ENCODE measurements around the gene TBC1D22B. TPM values are rescaled to one million over a fixed set of nuclear protein-coding genes. Genes with fewer than 3 reads are reported as not detected.

The TBC1D22B gene
- total and polyA plus RNA-seq, 2 experiments from 2014 or later: 9.1 to 19.9 TPM

- H3K9me3 Mint-ChIP-seq: no peaks in the 10 kb centered on the region
- no peaks in the 10 kb centered on the region for H3K4me1 Mint-ChIP-seq
- no peaks in the 10 kb centered on the region for H3K36me3 Mint-ChIP-seq (ENCODE audit: low read depth)
- Histone ChIP-seq H3K36me3 (ENCODE audit: insufficient read depth) (no peaks in the 10 kb centered on the region), H3K4me1 (ENCODE audit: insufficient read depth) (no peaks in the 10 kb centered on the region), H2AFZ (no peak overlapping the region), H3K27me3 (ENCODE audit: insufficient read depth) (no peaks in the 10 kb centered on the region), H3K27ac (ENCODE audit: low read depth) (no peak overlapping the region), H3K4me3 (no peak overlapping the region), H3K4me2 (no peak overlapping the region), H3K9me2 (ENCODE audit: insufficient read depth) (0 out of 2 replicates have a peak, but pooled peaks cover 3% of the 10 kb centered on the region), H3K79me2 (replicated peaks; ENCODE audit: insufficient read depth) (no peaks in the 10 kb centered on the region), H3F3A (replicated peaks; ENCODE audit: low read depth) (no peaks in the 10 kb centered on the region), H4K20me1 (replicated peaks; ENCODE audit: insufficient read depth) (no peaks in the 10 kb centered on the region)
- DNase-seq (ENCODE audit: low spot score) (no peak), ATAC-seq (no peak)
- peaks cover 3% of the 10 kb centered on the region for H3K27me3 Mint-ChIP-seq (ENCODE audit: insufficient read depth, low read depth, poor library complexity)
- TF ChIP-seq ZNF331 (CRISPR knock-in tag; IDR thresholded peaks at IDR 0.05; ENCODE audit: low read depth): no peak
- no peak overlapping the region for H3K4me3 Mint-ChIP-seq
- no peak overlapping the region for H3K27ac Mint-ChIP-seq
Observed at GRCh38 chr6:37339741-37340638, 82.4 kb downstream of the TBC1D22B start.

- ATAC-seq (no peak), DNase-seq (ENCODE audit: low spot score) (no peak)
- H3K79me2 ChIP-seq (replicated peaks; ENCODE audit: insufficient read depth): no peaks in the 10 kb centered on the region
- Mint-ChIP-seq H3K36me3 (ENCODE audit: low read depth) (no peaks in the 10 kb centered on the region), H3K9me3 (no peaks in the 10 kb centered on the region), H3K4me1 (no peaks in the 10 kb centered on the region), H3K27ac (no peak overlapping the region), H3K4me3 (no peak overlapping the region), H3K27me3 (ENCODE audit: insufficient read depth, low read depth, poor library complexity) (peaks cover 3% of the 10 kb centered on the region)
- H2AFZ ChIP-seq: no peak overlapping the region
- H4K20me1 ChIP-seq (replicated peaks; ENCODE audit: insufficient read depth): no peaks in the 10 kb centered on the region
- no peaks in the 10 kb centered on the region for H3K4me1 ChIP-seq (ENCODE audit: insufficient read depth)
- H3K27ac ChIP-seq (ENCODE audit: low read depth): no peak overlapping the region
- no peak overlapping the region for H3K4me3 ChIP-seq
- no peaks in the 10 kb centered on the region for H3K36me3 ChIP-seq (ENCODE audit: insufficient read depth)
- no peaks in the 10 kb centered on the region for H3K27me3 ChIP-seq (ENCODE audit: insufficient read depth)
- H3K9me2 ChIP-seq (ENCODE audit: insufficient read depth): 0 out of 2 replicates have a peak, but pooled peaks cover 3% of the 10 kb centered on the region
- H3K4me2 ChIP-seq: no peak overlapping the region
- no peaks in the 10 kb centered on the region for H3F3A ChIP-seq (replicated peaks; ENCODE audit: low read depth)
- TF ChIP-seq, protein P1, sequence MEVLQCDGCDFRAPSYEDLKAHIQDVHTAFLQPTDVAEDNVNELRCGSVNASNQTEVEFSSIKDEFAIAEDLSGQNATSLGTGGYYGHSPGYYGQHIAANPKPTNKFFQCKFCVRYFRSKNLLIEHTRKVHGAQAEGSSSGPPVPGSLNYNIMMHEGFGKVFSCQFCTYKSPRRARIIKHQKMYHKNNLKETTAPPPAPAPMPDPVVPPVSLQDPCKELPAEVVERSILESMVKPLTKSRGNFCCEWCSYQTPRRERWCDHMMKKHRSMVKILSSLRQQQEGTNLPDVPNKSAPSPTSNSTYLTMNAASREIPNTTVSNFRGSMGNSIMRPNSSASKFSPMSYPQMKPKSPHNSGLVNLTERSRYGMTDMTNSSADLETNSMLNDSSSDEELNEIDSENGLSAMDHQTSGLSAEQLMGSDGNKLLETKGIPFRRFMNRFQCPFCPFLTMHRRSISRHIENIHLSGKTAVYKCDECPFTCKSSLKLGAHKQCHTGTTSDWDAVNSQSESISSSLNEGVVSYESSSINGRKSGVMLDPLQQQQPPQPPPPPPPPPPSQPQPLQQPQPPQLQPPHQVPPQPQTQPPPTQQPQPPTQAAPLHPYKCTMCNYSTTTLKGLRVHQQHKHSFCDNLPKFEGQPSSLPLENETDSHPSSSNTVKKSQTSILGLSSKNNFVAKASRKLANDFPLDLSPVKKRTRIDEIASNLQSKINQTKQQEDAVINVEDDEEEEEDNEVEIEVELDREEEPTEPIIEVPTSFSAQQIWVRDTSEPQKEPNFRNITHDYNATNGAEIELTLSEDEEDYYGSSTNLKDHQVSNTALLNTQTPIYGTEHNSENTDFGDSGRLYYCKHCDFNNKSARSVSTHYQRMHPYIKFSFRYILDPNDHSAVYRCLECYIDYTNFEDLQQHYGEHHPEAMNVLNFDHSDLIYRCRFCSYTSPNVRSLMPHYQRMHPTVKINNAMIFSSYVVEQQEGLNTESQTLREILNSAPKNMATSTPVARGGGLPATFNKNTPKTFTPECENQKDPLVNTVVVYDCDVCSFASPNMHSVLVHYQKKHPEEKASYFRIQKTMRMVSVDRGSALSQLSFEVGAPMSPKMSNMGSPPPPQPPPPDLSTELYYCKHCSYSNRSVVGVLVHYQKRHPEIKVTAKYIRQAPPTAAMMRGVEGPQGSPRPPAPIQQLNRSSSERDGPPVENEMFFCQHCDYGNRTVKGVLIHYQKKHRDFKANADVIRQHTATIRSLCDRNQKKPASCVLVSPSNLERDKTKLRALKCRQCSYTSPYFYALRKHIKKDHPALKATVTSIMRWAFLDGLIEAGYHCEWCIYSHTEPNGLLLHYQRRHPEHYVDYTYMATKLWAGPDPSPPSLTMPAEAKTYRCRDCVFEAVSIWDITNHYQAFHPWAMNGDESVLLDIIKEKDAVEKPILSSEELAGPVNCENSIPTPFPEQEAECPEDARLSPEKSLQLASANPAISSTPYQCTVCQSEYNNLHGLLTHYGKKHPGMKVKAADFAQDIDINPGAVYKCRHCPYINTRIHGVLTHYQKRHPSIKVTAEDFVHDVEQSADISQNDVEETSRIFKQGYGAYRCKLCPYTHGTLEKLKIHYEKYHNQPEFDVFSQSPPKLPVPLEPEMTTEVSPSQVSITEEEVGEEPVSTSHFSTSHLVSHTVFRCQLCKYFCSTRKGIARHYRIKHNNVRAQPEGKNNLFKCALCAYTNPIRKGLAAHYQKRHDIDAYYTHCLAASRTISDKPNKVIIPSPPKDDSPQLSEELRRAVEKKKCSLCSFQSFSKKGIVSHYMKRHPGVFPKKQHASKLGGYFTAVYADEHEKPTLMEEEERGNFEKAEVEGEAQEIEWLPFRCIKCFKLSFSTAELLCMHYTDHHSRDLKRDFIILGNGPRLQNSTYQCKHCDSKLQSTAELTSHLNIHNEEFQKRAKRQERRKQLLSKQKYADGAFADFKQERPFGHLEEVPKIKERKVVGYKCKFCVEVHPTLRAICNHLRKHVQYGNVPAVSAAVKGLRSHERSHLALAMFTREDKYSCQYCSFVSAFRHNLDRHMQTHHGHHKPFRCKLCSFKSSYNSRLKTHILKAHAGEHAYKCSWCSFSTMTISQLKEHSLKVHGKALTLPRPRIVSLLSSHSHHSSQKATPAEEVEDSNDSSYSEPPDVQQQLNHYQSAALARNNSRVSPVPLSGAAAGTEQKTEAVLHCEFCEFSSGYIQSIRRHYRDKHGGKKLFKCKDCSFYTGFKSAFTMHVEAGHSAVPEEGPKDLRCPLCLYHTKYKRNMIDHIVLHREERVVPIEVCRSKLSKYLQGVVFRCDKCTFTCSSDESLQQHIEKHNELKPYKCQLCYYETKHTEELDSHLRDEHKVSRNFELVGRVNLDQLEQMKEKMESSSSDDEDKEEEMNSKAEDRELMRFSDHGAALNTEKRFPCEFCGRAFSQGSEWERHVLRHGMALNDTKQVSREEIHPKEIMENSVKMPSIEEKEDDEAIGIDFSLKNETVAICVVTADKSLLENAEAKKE (CRISPR knock-in tag; IDR thresholded peaks at IDR 0.05): no peak
- no peak for TF ChIP-seq ZNF331 (CRISPR knock-in tag; IDR thresholded peaks at IDR 0.05; ENCODE audit: low read depth)
- TF ChIP-seq EZH2phosphoT487 (IDR thresholded peaks at IDR 0.05; ENCODE audit: unreplicated experiment): no peak
- TF ChIP-seq, protein P2, sequence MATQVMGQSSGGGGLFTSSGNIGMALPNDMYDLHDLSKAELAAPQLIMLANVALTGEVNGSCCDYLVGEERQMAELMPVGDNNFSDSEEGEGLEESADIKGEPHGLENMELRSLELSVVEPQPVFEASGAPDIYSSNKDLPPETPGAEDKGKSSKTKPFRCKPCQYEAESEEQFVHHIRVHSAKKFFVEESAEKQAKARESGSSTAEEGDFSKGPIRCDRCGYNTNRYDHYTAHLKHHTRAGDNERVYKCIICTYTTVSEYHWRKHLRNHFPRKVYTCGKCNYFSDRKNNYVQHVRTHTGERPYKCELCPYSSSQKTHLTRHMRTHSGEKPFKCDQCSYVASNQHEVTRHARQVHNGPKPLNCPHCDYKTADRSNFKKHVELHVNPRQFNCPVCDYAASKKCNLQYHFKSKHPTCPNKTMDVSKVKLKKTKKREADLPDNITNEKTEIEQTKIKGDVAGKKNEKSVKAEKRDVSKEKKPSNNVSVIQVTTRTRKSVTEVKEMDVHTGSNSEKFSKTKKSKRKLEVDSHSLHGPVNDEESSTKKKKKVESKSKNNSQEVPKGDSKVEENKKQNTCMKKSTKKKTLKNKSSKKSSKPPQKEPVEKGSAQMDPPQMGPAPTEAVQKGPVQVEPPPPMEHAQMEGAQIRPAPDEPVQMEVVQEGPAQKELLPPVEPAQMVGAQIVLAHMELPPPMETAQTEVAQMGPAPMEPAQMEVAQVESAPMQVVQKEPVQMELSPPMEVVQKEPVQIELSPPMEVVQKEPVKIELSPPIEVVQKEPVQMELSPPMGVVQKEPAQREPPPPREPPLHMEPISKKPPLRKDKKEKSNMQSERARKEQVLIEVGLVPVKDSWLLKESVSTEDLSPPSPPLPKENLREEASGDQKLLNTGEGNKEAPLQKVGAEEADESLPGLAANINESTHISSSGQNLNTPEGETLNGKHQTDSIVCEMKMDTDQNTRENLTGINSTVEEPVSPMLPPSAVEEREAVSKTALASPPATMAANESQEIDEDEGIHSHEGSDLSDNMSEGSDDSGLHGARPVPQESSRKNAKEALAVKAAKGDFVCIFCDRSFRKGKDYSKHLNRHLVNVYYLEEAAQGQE (IDR thresholded peaks at IDR 0.05; ENCODE audit: unreplicated experiment): no peak
- TF ChIP-seq CTCF (conservative IDR thresholded peaks at IDR 0.05; ENCODE audit: low read depth in 2 of 2): no peak
- TF ChIP-seq CREB1 (CRISPR knock-in tag; IDR thresholded peaks at IDR 0.05; ENCODE audit: low read depth): no peak
- TF ChIP-seq ZNF114 (CRISPR knock-in tag; IDR thresholded peaks at IDR 0.05): no peak
Observed at GRCh38 chr6:37340639-37340943, 83.0 kb downstream of the TBC1D22B start.
